B cell (primary cell): ENCODE measurements around the gene BRD1. TPM values are rescaled to one million over a fixed set of nuclear protein-coding genes. Genes with fewer than 3 reads are reported as not detected.

ENCODE experiments used
- ATAC-seq: fragments of 200-7000 bp; cut with Tn5 transposase; one replicate; pipeline ENCODE4 v1.10.0; 2021; ENCODE audit warnings: low read depth, mild to moderate bottlenecking, moderate number of reproducible peaks, moderate library complexity
- CTCF ChIA-PET: fragments of 350-600 bp; sonication (Branson Sonifier 250); formaldehyde crosslinking; loops from one replicate; lab custom pipeline; 2021; ENCODE audit warnings: antibody characterized with exemption, inconsistent platforms; lab: Charles Lee
- POLR2A ChIA-PET: fragments of 350-600 bp; sonication (Branson Sonifier 250); formaldehyde crosslinking; loops from one replicate; lab custom pipeline; 2021; ENCODE audit warnings: antibody characterized with exemption; lab: Charles Lee
- DNase-seq: peaks from one replicate; pipeline ENCODE4 v3.0.0; 2013
- H2AFZ ChIP-seq: 2 replicates; pipeline ENCODE4 v1.6.1; 2012; ENCODE audit warnings: mild to moderate bottlenecking, low read depth, low read length; ENCODE audit not compliant: insufficient read depth, poor library complexity, severe bottlenecking
- H3K27ac ChIP-seq, 2 donors: 1 replicate in 1 of 2; 2 replicates in 1 of 2; pipeline ENCODE4 v1.5.1; 2012 to 2013; ENCODE audit warnings: low read length in 2 of 2, mild to moderate bottlenecking in 2 of 2, moderate library complexity in 1 of 2
- H3K27me3 ChIP-seq, 4 experiments: fragments of 200-600 bp in 1 of 4; sonication (generic) in 1 of 4; replicated peaks in 1 of 4; 1 replicate in 2 of 4; 2 replicates in 2 of 4; pipeline versions ENCODE4 v1.6.1 to v1.7.0; 2013 to 2016; ENCODE audit warnings: low read length in 3 of 4, mild to moderate bottlenecking in 2 of 4, mixed read lengths in 1 of 4, moderate library complexity in 1 of 4; ENCODE audit not compliant: insufficient read depth in 4 of 4, control insufficient read depth in 3 of 4; ENCODE audit errors: control extremely low read depth in 1 of 4
- H3K36me3 ChIP-seq, 2 experiments: replicated peaks in 1 of 2; 1 replicate in 1 of 2; 2 replicates in 1 of 2; pipeline versions ENCODE4 v1.6.1 to v1.7.1; 2013; ENCODE audit warnings: low read length in 1 of 2; ENCODE audit not compliant: insufficient read depth in 2 of 2, control insufficient read depth in 1 of 2; ENCODE audit errors: control extremely low read depth in 1 of 2, extremely low read depth in 1 of 2
- H3K4me1 ChIP-seq, 2 donors: fragments of 200-600 bp in 1 of 2; sonication (generic) in 1 of 2; 1 replicate in 1 of 2; 2 replicates in 1 of 2; pipeline versions ENCODE4 v1.5.1 to v1.6.1; 2013 to 2017; ENCODE audit warnings: low read length in 2 of 2; ENCODE audit not compliant: control insufficient read depth in 2 of 2, insufficient read depth in 2 of 2
- H3K4me2 ChIP-seq: replicated peaks from 2 replicates; pipeline ENCODE3; 2012; ENCODE audit warnings: mild to moderate bottlenecking, low read depth, low read length; ENCODE audit not compliant: poor library complexity, severe bottlenecking
- H3K4me3 ChIP-seq, 5 experiments: fragments of 200-600 bp in 1 of 5; sonication (generic) in 1 of 5; 1 replicate in 3 of 5; 2 replicates in 2 of 5; pipeline versions ENCODE4 v1.5.1 to v1.7.0; 2011 to 2016; ENCODE audit warnings: low read length in 4 of 5, mild to moderate bottlenecking in 4 of 5, low read depth in 2 of 5, control low read depth in 1 of 5, moderate library complexity in 1 of 5; ENCODE audit not compliant: insufficient read depth in 1 of 5; ENCODE audit errors: control extremely low read depth in 1 of 5, extremely low read depth in 1 of 5
- H3K79me2 ChIP-seq: fragments of 200-600 bp; sonication (generic); one replicate; pipeline ENCODE4 v1.6.0; 2016; ENCODE audit warnings: low read length; ENCODE audit not compliant: control insufficient read depth, insufficient read depth
- H3K9ac ChIP-seq: fragments of 200-600 bp; sonication (generic); 2 replicates; pipeline ENCODE4 v1.6.1; 2017; ENCODE audit warnings: mild to moderate bottlenecking, low read length, moderate library complexity
- H3K9me3 ChIP-seq, 3 donors: one replicate each; pipeline versions ENCODE4 v1.6.1 to v1.7.1; 2013; ENCODE audit warnings: low read length in 2 of 3; ENCODE audit not compliant: control insufficient read depth in 2 of 3, insufficient read depth in 1 of 3; ENCODE audit errors: control extremely low read depth in 1 of 3
- H4K20me1 ChIP-seq: 2 replicates; pipeline ENCODE4 v1.6.0; 2012; ENCODE audit warnings: mild to moderate bottlenecking, low read length; ENCODE audit not compliant: insufficient read depth, control insufficient read depth, poor library complexity, severe bottlenecking
- H3K27ac Mint-ChIP-seq: one replicate; pipeline ENCODE4 v1.8.0; 2021; ENCODE audit warnings: mixed read lengths
- H3K27me3 Mint-ChIP-seq: one replicate; pipeline ENCODE4 v1.8.0; 2021; ENCODE audit warnings: mixed read lengths
- H3K4me1 Mint-ChIP-seq: one replicate; pipeline ENCODE4 v1.8.0; 2021; ENCODE audit warnings: mixed read lengths
- H3K4me3 Mint-ChIP-seq: one replicate; pipeline ENCODE4 v1.8.0; 2021; ENCODE audit warnings: mixed read lengths
- H3K9me3 Mint-ChIP-seq: one replicate; pipeline ENCODE4 v1.8.0; 2022; ENCODE audit warnings: mixed read lengths; ENCODE audit not compliant: insufficient read depth
- EZH2 ChIP-seq: IDR thresholded peaks from 2 replicates; pipeline ENCODE4 v1.6.1; 2012; ENCODE audit warnings: borderline replicate concordance, low read depth, mild to moderate bottlenecking, moderate library complexity, low read length; ENCODE audit not compliant: insufficient read depth, poor library complexity, severe bottlenecking
- WGBS: methylation state at CpG from one replicate; pipeline ENCODE4 v1.1.5; 2013; ENCODE audit warnings: missing lambda C conversion rate; ENCODE audit not compliant: insufficient coverage; 5-methylcytosine and 5-hydroxymethylcytosine counted together
- intact Hi-C: fragments of 100-400 bp; cut with micrococcal nuclease; formaldehyde crosslinking; loops from one replicate; pipeline ENCODE4 v1.10.0; 2022
- polyA plus RNA-seq: library from polyadenylated mRNA; depleted of rRNA; stranded (reverse); fragments of >200 nt; gene quantifications from 2 replicates; pipeline ENCODE4 v1.2.3, GENCODE V29; 2012
- total RNA-seq, 2 donors: library from RNA; stranded (reverse); fragments of 120-200 nt in 1 of 2; gene quantifications; 1 replicate in 1 of 2; 2 replicates in 1 of 2; pipeline versions ENCODE4 v1.2.3 to v1.2.4, GENCODE V29; 2013 to 2022
- TF ChIP-seq, protein P1 (sequence below): fragments of 200-600 bp; IDR thresholded peaks from one replicate; pipeline ENCODE4 v1.8.0; 2022; ENCODE audit warnings: antibody characterized with exemption, mild to moderate bottlenecking

BRD1 gene
- total and polyA plus RNA-seq, 2 donors (not counting 1 experiment from before 2014, with no cell fraction given): 16.9 to 73.3 TPM

- intact Hi-C loops: loop anchor here (5.0 to 10.0 kb wide), 2 partner anchors 202 to 435 kb away; partner anchors contain the start of gene SELENOO
- TF ChIP-seq EZH2: no peak
- ChIA-PET CTCF (interaction anchor here (0.6 to 3.2 kb wide), 2 partner anchors 161 to 260 kb away, joined by 3 to 40 read pairs; no protein-coding TSS in a partner anchor), POLR2A (no interaction called here)
- H4K20me1 ChIP-seq: peaks cover 3% of the 10 kb centered on the region
- no peak for ATAC-seq
- H3K79me2 ChIP-seq: no peaks in the 10 kb centered on the region
- Mint-ChIP-seq H3K9me3 (peaks cover 9% of the 10 kb centered on the region), H3K4me1 (peaks cover 13% of the 10 kb centered on the region), H3K4me3 (no peak overlapping the region), H3K27ac (no peak overlapping the region), H3K27me3 (no peaks in the 10 kb centered on the region)
- H3K4me3 ChIP-seq: no peak overlapping the region
- H3K4me1 ChIP-seq: peaks cover 0 to 3% of the 10 kb centered on the region in 2 donors
- DNase-seq: no peak
- H3K9me3 ChIP-seq: peaks cover 0 to 33% (median 12%) of the 10 kb centered on the region in 3 donors
- no peak overlapping the region for H3K4me2 ChIP-seq
- H2AFZ ChIP-seq: no peak overlapping the region
- H3K27ac ChIP-seq: no peak overlapping the region
- WGBS: 93% methylated on average over 20 of the region's 22 CpGs
- peaks cover 0 to 16% of the 10 kb centered on the region in 2 experiments for H3K36me3 ChIP-seq
- no peaks in the 10 kb centered on the region for H3K27me3 ChIP-seq
- no peak overlapping the region for H3K9ac ChIP-seq
These were observed 57.8 kb downstream of the BRD1 start for GRCh38 chr22:49769691-49770546.

DNA sequence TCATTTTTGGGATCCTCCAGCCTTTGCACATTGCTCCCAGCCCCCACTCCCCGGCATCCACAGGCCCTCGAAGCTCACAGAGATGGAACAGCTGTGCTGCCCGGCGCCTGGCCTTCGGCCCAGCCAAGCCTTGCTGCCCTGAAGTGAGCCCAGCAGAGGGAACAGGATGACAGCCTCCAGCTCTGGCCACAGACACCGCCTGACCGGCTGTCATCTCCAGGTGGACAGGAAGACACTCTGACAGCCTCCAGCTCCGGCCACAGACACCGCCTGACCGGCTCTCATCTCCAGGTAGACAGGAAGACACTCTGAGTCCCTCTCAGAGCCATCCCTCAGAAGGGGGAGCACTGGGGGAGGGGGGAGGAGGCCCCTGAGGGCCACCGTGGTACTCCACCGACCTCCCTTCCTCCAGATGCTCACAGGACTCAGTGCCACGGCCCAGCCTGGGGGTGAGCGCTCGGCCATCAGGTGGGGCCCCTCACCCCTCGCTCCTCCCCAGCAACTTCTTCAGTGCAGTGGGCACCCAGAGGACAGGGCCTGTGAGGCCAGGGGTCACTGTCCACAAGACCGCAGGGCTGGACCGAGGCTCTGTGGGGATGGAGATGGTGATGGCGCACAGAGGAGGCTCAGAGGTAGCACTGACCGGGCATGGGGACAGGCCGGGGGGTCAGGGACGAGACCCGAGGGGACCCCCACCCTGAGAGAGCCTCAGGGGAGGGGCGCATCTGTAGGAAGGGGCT lies 58.6 kb downstream of the BRD1 start:
- no peak for TF ChIP-seq EZH2
- TF ChIP-seq, protein P1, sequence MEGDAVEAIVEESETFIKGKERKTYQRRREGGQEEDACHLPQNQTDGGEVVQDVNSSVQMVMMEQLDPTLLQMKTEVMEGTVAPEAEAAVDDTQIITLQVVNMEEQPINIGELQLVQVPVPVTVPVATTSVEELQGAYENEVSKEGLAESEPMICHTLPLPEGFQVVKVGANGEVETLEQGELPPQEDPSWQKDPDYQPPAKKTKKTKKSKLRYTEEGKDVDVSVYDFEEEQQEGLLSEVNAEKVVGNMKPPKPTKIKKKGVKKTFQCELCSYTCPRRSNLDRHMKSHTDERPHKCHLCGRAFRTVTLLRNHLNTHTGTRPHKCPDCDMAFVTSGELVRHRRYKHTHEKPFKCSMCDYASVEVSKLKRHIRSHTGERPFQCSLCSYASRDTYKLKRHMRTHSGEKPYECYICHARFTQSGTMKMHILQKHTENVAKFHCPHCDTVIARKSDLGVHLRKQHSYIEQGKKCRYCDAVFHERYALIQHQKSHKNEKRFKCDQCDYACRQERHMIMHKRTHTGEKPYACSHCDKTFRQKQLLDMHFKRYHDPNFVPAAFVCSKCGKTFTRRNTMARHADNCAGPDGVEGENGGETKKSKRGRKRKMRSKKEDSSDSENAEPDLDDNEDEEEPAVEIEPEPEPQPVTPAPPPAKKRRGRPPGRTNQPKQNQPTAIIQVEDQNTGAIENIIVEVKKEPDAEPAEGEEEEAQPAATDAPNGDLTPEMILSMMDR: no peak
- Histone ChIP-seq H3K9me3 (peaks cover 0 to 34% (median 12%) of the 10 kb centered on the region in 3 donors), H3K9ac (no peak overlapping the region), H3K27ac (no peak overlapping the region), H3K4me1 (peaks cover 0 to 3% of the 10 kb centered on the region in 2 donors), H3K36me3 (peaks cover 0 to 8% of the 10 kb centered on the region in 2 experiments), H2AFZ (no peak overlapping the region), H4K20me1 (no peaks in the 10 kb centered on the region), H3K4me2 (no peak overlapping the region), H3K79me2 (no peaks in the 10 kb centered on the region), H3K27me3 (no peaks in the 10 kb centered on the region), H3K4me3 (no peak overlapping the region)
- no peak for ATAC-seq
- Mint-ChIP-seq H3K4me1 (peaks cover 13% of the 10 kb centered on the region), H3K9me3 (peaks cover 9% of the 10 kb centered on the region), H3K27ac (no peak overlapping the region), H3K4me3 (no peak overlapping the region), H3K27me3 (no peaks in the 10 kb centered on the region)
- DNase-seq: no peak
- 92% methylated on average over 21 of the region's 24 CpGs for WGBS
- POLR2A ChIA-PET: no interaction called here
- CTCF ChIA-PET: interaction anchor here (0.6 to 3.2 kb wide), 5 partner anchors 226 to 474 kb away, joined by 3 to 40 read pairs (median 6); no protein-coding TSS in a partner anchor
- intact Hi-C loops: loop anchor here (5.0 to 10.0 kb wide), 2 partner anchors 203 to 436 kb away; partner anchors contain the start of gene SELENOO
